ENCODE measurements around the gene TMED6.
"Not testable (repeated sequence)": the region's sequence is repeated elsewhere in the genome, so short reads cannot be mapped to it uniquely, and the experiment has no call there.

Gene TMED6

GRCh38 chr16:69376393-69377059 is 24.9 kb upstream of the TMED6 start:
- no peak overlapping the region for H3K4me3 Mint-ChIP-seq
- intact Hi-C loops (cut with micrococcal nuclease) = no loop called here
- no peaks in the 10 kb centered on the region for H3K9me3 Mint-ChIP-seq

GRCh38 chr16:69373019-69373418 is 21.4 kb upstream of the TMED6 start:
- H3K36me3 Mint-ChIP-seq (ENCODE audit: low read depth) = peaks cover 85% of the 10 kb centered on the region
- no peaks in the 10 kb centered on the region for H3K4me1 Mint-ChIP-seq (ENCODE audit: low read depth)
- intact Hi-C loops (cut with micrococcal nuclease) = no loop called here
- no peaks in the 10 kb centered on the region for H3K27me3 Mint-ChIP-seq
- no peak overlapping the region for H3K27ac Mint-ChIP-seq
- H3K4me3 Mint-ChIP-seq = no peak overlapping the region
- no peaks in the 10 kb centered on the region for H3K9me3 Mint-ChIP-seq

More at GRCh38 chr16:69376393-69377059, 24.9 kb upstream of the TMED6 start:
- no peaks in the 10 kb centered on the region for H3K27me3 Mint-ChIP-seq
- peaks cover 4% of the 10 kb centered on the region for H3K4me1 Mint-ChIP-seq (ENCODE audit: low read depth)
- peaks cover 76% of the 10 kb centered on the region for H3K36me3 Mint-ChIP-seq (ENCODE audit: low read depth)
- no peak overlapping the region for H3K27ac Mint-ChIP-seq

GRCh38 chr16:69371564-69371963 is 20.0 kb upstream of the TMED6 start:
- Mint-ChIP-seq H3K27me3 (no peaks in the 10 kb centered on the region), H3K27ac (no peak overlapping the region), H3K36me3 (ENCODE audit: low read depth) (peaks cover 85% of the 10 kb centered on the region), H3K4me1 (ENCODE audit: low read depth) (no peaks in the 10 kb centered on the region), H3K9me3 (no peaks in the 10 kb centered on the region), H3K4me3 (no peak overlapping the region)
- intact Hi-C loops (cut with micrococcal nuclease) = no loop called here

GRCh38 chr16:69368866-69369265 is 17.3 kb upstream of the TMED6 start:
- intact Hi-C loops (cut with micrococcal nuclease) = no loop called here
- H3K4me3 Mint-ChIP-seq = no peak overlapping the region
- H3K27me3 Mint-ChIP-seq = no peaks in the 10 kb centered on the region
- H3K4me1 Mint-ChIP-seq (ENCODE audit: low read depth) = no peaks in the 10 kb centered on the region
- H3K36me3 Mint-ChIP-seq (ENCODE audit: low read depth) = peaks cover 97% of the 10 kb centered on the region
- no peaks in the 10 kb centered on the region for H3K9me3 Mint-ChIP-seq
- no peak overlapping the region for H3K27ac Mint-ChIP-seq

GRCh38 chr16:69367980-69368379 is 16.4 kb upstream of the TMED6 start:
- peaks cover 97% of the 10 kb centered on the region for H3K36me3 Mint-ChIP-seq (ENCODE audit: low read depth)
- H3K9me3 Mint-ChIP-seq = no peaks in the 10 kb centered on the region
- no peaks in the 10 kb centered on the region for H3K27me3 Mint-ChIP-seq
- H3K4me1 Mint-ChIP-seq (ENCODE audit: low read depth) = no peaks in the 10 kb centered on the region
- intact Hi-C loops (cut with micrococcal nuclease) = no loop called here
- no peak overlapping the region for H3K4me3 Mint-ChIP-seq
- H3K27ac Mint-ChIP-seq = no peak overlapping the region

GRCh38 chr16:69366431-69366830 is 14.8 kb upstream of the TMED6 start:
- Mint-ChIP-seq H3K4me1 (ENCODE audit: low read depth) (no peaks in the 10 kb centered on the region), H3K27me3 (no peaks in the 10 kb centered on the region), H3K4me3 (no peak overlapping the region), H3K9me3 (no peaks in the 10 kb centered on the region), H3K36me3 (ENCODE audit: low read depth) (peaks cover 92% of the 10 kb centered on the region), H3K27ac (no peak overlapping the region)
- intact Hi-C loops (cut with micrococcal nuclease) = no loop called here

- Mint-ChIP-seq H3K27me3 (no peaks in the 10 kb centered on the region), H3K27ac (no peak overlapping the region), H3K36me3 (ENCODE audit: low read depth) (peaks cover 92% of the 10 kb centered on the region), H3K4me1 (ENCODE audit: low read depth) (no peaks in the 10 kb centered on the region), H3K9me3 (no peaks in the 10 kb centered on the region), H3K4me3 (no peak overlapping the region)
- intact Hi-C loops (cut with micrococcal nuclease) = no loop called here
Measured at GRCh38 chr16:69365901-69366300, 14.3 kb upstream of the TMED6 start.

- no peak overlapping the region for H3K4me3 Mint-ChIP-seq
- H3K4me1 Mint-ChIP-seq (ENCODE audit: low read depth) = no peaks in the 10 kb centered on the region
- intact Hi-C loops (cut with micrococcal nuclease) = no loop called here
- no peaks in the 10 kb centered on the region for H3K9me3 Mint-ChIP-seq
- H3K27ac Mint-ChIP-seq = no peak overlapping the region
- no peaks in the 10 kb centered on the region for H3K27me3 Mint-ChIP-seq
- peaks cover 89% of the 10 kb centered on the region for H3K36me3 Mint-ChIP-seq (ENCODE audit: low read depth)
Measured at GRCh38 chr16:69364088-69364487, 12.5 kb upstream of the TMED6 start.

- H3K27me3 Mint-ChIP-seq = no peaks in the 10 kb centered on the region
- no peak overlapping the region for H3K4me3 Mint-ChIP-seq
- no peak overlapping the region for H3K27ac Mint-ChIP-seq
- intact Hi-C loops (cut with micrococcal nuclease) = no loop called here
- peaks cover 82% of the 10 kb centered on the region for H3K36me3 Mint-ChIP-seq (ENCODE audit: low read depth)
- H3K4me1 Mint-ChIP-seq (ENCODE audit: low read depth) = no peaks in the 10 kb centered on the region
- H3K9me3 Mint-ChIP-seq = no peaks in the 10 kb centered on the region
Measured at GRCh38 chr16:69363281-69363717, 11.7 kb upstream of the TMED6 start.

- H3K27ac Mint-ChIP-seq; intact Hi-C loops (cut with micrococcal nuclease); H3K9me3 Mint-ChIP-seq; H3K27me3 Mint-ChIP-seq; H3K4me3 Mint-ChIP-seq: not testable (repeated sequence)
- peaks cover 11% of the 10 kb centered on the region for H3K4me1 Mint-ChIP-seq (ENCODE audit: low read depth)
- H3K36me3 Mint-ChIP-seq (ENCODE audit: low read depth) = peaks cover 82% of the 10 kb centered on the region
Measured at GRCh38 chr16:69360070-69360469, 8.5 kb upstream of the TMED6 start.

GRCh38 chr16:69350536-69351133 is 951 bp downstream of the TMED6 start:
- intact Hi-C loops (cut with micrococcal nuclease) = no loop called here
- Mint-ChIP-seq H3K27ac (no peak overlapping the region), H3K4me3 (no peak overlapping the region)

GRCh38 chr16:69349536-69349935 is 2.0 kb downstream of the TMED6 start:
- Mint-ChIP-seq H3K36me3 (ENCODE audit: low read depth) (peaks cover 63% of the 10 kb centered on the region), H3K4me3 (no peak overlapping the region), H3K9me3 (no peaks in the 10 kb centered on the region), H3K27me3 (no peaks in the 10 kb centered on the region), H3K27ac (no peak overlapping the region), H3K4me1 (ENCODE audit: low read depth) (peaks cover 23% of the 10 kb centered on the region)
- intact Hi-C loops (cut with micrococcal nuclease) = no loop called here

More at GRCh38 chr16:69350536-69351133, 951 bp downstream of the TMED6 start:
- no peaks in the 10 kb centered on the region for H3K9me3 Mint-ChIP-seq
- peaks cover 21% of the 10 kb centered on the region for H3K4me1 Mint-ChIP-seq (ENCODE audit: low read depth)
- peaks cover 74% of the 10 kb centered on the region for H3K36me3 Mint-ChIP-seq (ENCODE audit: low read depth)
- no peaks in the 10 kb centered on the region for H3K27me3 Mint-ChIP-seq

- intact Hi-C loops (cut with micrococcal nuclease) = no loop called here
- H3K27ac Mint-ChIP-seq = no peak overlapping the region
- no peaks in the 10 kb centered on the region for H3K9me3 Mint-ChIP-seq
- H3K36me3 Mint-ChIP-seq (ENCODE audit: low read depth) = peaks cover 73% of the 10 kb centered on the region
- H3K27me3 Mint-ChIP-seq = no peaks in the 10 kb centered on the region
- no peak overlapping the region for H3K4me3 Mint-ChIP-seq
- H3K4me1 Mint-ChIP-seq (ENCODE audit: low read depth) = peaks cover 23% of the 10 kb centered on the region
Measured at GRCh38 chr16:69348222-69348621, 3.4 kb downstream of the TMED6 start.

- H3K4me3 Mint-ChIP-seq = no peak overlapping the region
- H3K27ac Mint-ChIP-seq = no peak overlapping the region
- H3K9me3 Mint-ChIP-seq = no peaks in the 10 kb centered on the region
- intact Hi-C loops (cut with micrococcal nuclease) = no loop called here
- H3K27me3 Mint-ChIP-seq = no peaks in the 10 kb centered on the region
- H3K4me1 Mint-ChIP-seq (ENCODE audit: low read depth) = peaks cover 23% of the 10 kb centered on the region
- H3K36me3 Mint-ChIP-seq (ENCODE audit: low read depth) = peaks cover 73% of the 10 kb centered on the region
Measured at GRCh38 chr16:69346683-69347082, 4.9 kb downstream of the TMED6 start.

- Mint-ChIP-seq H3K36me3 (ENCODE audit: low read depth) (peaks cover 73% of the 10 kb centered on the region), H3K27ac (peak overlapping the region; percentile 48), H3K9me3 (no peaks in the 10 kb centered on the region), H3K27me3 (no peaks in the 10 kb centered on the region), H3K4me3 (no peak overlapping the region), H3K4me1 (ENCODE audit: low read depth) (peaks cover 23% of the 10 kb centered on the region)
- intact Hi-C loops (cut with micrococcal nuclease) = no loop called here
Measured at GRCh38 chr16:69345923-69346322, 5.7 kb downstream of the TMED6 start.
